ENCODE data around the gene TPCN2. TPM values are rescaled to one million over a fixed set of nuclear protein-coding genes. Genes with fewer than 3 reads are reported as not detected.

TPCN2 gene
- total and polyA plus RNA-seq, 2 of the 4 experiments (the other 2 are of a cell fraction), result 3.4 to 8.0 TPM

GRCh38 chr11:69123593-69124545 lies 75.1 kb downstream of the TPCN2 start:
- Histone ChIP-seq H2AK5ac (ENCODE audit: low read depth, low read length) (peak overlapping the region; percentile 81), H2BK5ac (ENCODE audit: low read depth, low read length, poor library complexity, severe bottlenecking) (peak overlapping the region; percentile 5), H3K4me1 (ENCODE audit: control insufficient read depth, insufficient read depth, low read length) (peaks cover 17% of the 10 kb centered on the region), H4K5ac (ENCODE audit: low read depth, low read length) (peak overlapping the region; percentile 7; the same call in 1 of the 2 replicates), H3K9me3 (ENCODE audit: control insufficient read depth, insufficient read depth, low read length) (peaks cover 7% of the 10 kb centered on the region), H3K4ac (ENCODE audit: low read depth, low read length) (peak overlapping the region; percentile 88), H3K27ac (ENCODE audit: insufficient read depth, low read length) (peak overlapping the region; percentile 17; the same call in 1 of the 2 replicates), H2BK15ac (ENCODE audit: low read depth, low read length) (peak overlapping the region; percentile 61), H3K23ac (ENCODE audit: low read depth, low read length) (peak overlapping the region; percentile 51; the same call in 1 of the 2 replicates), H3K4me3 (ENCODE audit: insufficient read depth, low read depth, low read length) (no peak overlapping the region), H2AFZ (replicated peaks; ENCODE audit: low read length, poor library complexity) (peak overlapping the region; percentile 79), H3K56ac (ENCODE audit: extremely low read depth, insufficient read depth, low read length) (no peak overlapping the region), H2AK9ac (replicated peaks; ENCODE audit: low read depth, low read length, poor library complexity) (peak overlapping the region; percentile 79), H4K20me1 (ENCODE audit: insufficient read depth, low read length) (no peaks in the 10 kb centered on the region), H3K14ac (replicated peaks; ENCODE audit: low read depth, low read length) (peak overlapping the region; percentile 80; the same call in 1 of the 2 replicates), H3K9me1 (ENCODE audit: insufficient read depth, low read length) (peaks cover 11% of the 10 kb centered on the region; the same call in 1 of the 2 replicates), H4K91ac (ENCODE audit: insufficient read depth, low read depth, low read length) (peak overlapping the region; percentile 80), H3K79me1 (ENCODE audit: low read depth in 1 of 2, low read length in 2 of 2) (no peaks in the 10 kb centered on the region), H3K36me3 (ENCODE audit: control insufficient read depth, insufficient read depth, low read length) (no peaks in the 10 kb centered on the region), H3K27me3 (ENCODE audit: control insufficient read depth, insufficient read depth, low read length) (no peaks in the 10 kb centered on the region), H3K4me2 (ENCODE audit: low read depth, low read length) (no peak overlapping the region), H4K8ac (ENCODE audit: low read depth in 2 of 2, low read length in 2 of 2) (peak overlapping the region; percentile 64 to 69), H3K9ac (ENCODE audit: low read depth, low read length) (no peak overlapping the region; the same call in 1 of the 2 replicates), H2BK120ac (ENCODE audit: low read depth, low read length) (peak overlapping the region; percentile 94), H2BK20ac (ENCODE audit: low read depth, low read length) (peak overlapping the region; percentile 45), H3K18ac (ENCODE audit: low read depth, low read length) (no peak overlapping the region; the same call in 1 of the 2 replicates)
- TF ChIP-seq MAFK (IDR thresholded peaks at IDR 0.05; ENCODE audit: low read depth, low read length) (no peak), CEBPB (IDR thresholded peaks at IDR 0.05; ENCODE audit: low read depth, low read length) (no peak), NFE2L2 (IDR thresholded peaks at IDR 0.05; ENCODE audit: low read depth, low read length) (no peak), FOS (IDR thresholded peaks at IDR 0.05; ENCODE audit: low read depth, low read length) (no peak), MAZ (IDR thresholded peaks at IDR 0.05; ENCODE audit: borderline replicate concordance, low read depth, low read length) (no peak)
- no TSS peak for BruUV-seq (replicated peaks)
- dilution Hi-C loops (cut with HindIII; ENCODE audit: low sequenced_read_pairs, unreplicated experiment) (no loop called here), in situ Hi-C loops (cut with MboI; ENCODE audit: low sequenced_read_pairs) (loop anchor here (25.0 kb wide), 1 partner anchor 1063 kb away; no protein-coding TSS in a partner anchor), intact Hi-C loops (cut with micrococcal nuclease) (loop anchor here (2.0 kb wide), 1 partner anchor 373 kb away; no protein-coding TSS in a partner anchor)
- CTCF ChIA-PET, result no interaction called here
- WGBS, 2 experiments (ENCODE audit: extremely low coverage in 2 of 2, insufficient read length in 1 of 2), result 81% methylated on average over 12 of the region's 27 CpGs; no CpG with 5 or more reads in 1 of the 2 experiments
- ATAC-seq (ENCODE audit: low read depth), result no peak
- no peak for DNase-seq
- POLR2A ChIA-PET (ENCODE audit: unreplicated experiment), result no interaction called here

All from IMR-90 (cell line).